Skeletal muscle satellite cell (primary cell): Measurements from ENCODE around the gene CCR1.
"Not testable (repeated sequence)": the region's sequence is repeated elsewhere in the genome, so short reads cannot be mapped to it uniquely, and the experiment has no call there.

Source experiments
- H3K27me3 ChIP-seq: 2 replicates; pipeline ENCODE4 v1.7.0; 2013; ENCODE audit warnings: low read length; ENCODE audit not compliant: control insufficient read depth, insufficient read depth
- H3K36me3 ChIP-seq: 2 replicates; pipeline ENCODE4 v1.7.0; 2013; ENCODE audit warnings: mild to moderate bottlenecking, control low read depth, low read length; ENCODE audit not compliant: insufficient read depth
- H3K4me1 ChIP-seq: 2 replicates; pipeline ENCODE4 v1.7.0; 2013; ENCODE audit warnings: low read length; ENCODE audit not compliant: control insufficient read depth, insufficient read depth
- H3K4me2 ChIP-seq: 2 replicates; pipeline ENCODE4 v1.7.0; 2013; ENCODE audit warnings: mild to moderate bottlenecking, low read length
- H3K4me3 ChIP-seq: 2 replicates; pipeline ENCODE4 v1.7.0; 2013; ENCODE audit warnings: low read length
- H3K9ac ChIP-seq: 2 replicates; pipeline ENCODE4 v1.7.0; 2013; ENCODE audit warnings: mild to moderate bottlenecking, low read depth, low read length, moderate library complexity
- H3K9me3 ChIP-seq: replicated peaks from 2 replicates; pipeline ENCODE4 v1.7.0; 2013; ENCODE audit warnings: mild to moderate bottlenecking, control low read depth, low read length

CCR1 gene

DNA sequence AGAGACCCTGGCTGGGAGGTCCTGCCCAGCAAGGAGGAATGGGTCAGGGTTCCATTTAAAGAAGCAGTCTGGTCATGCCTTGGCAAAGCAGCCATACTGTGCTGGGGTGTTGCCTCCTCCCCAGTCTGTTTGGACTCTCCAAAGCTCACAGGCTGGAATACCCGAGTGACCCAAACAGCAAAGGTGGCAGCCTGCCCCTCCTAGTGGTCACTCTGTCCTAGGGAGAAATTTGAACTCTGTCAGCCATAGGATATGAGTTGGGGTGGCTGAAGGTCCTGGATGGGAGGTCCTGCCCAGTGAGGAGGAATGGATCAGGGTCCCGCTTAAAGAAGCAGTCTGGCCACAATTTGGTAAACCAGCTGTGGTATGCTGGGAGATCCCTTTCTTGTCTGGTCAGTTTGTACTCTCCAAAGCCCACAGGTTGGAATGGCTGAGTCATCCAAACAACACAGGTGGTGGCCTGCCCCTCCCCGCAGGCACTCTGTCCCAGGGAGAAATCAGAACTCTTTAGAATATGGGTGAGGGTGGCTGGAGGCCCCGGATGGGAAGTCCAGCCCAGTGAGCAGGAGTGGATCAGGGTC lies 45.0 kb downstream of the CCR1 start:
- H3K9ac ChIP-seq, result no peak overlapping the region
- H3K4me3 ChIP-seq, result no peak overlapping the region
- H3K4me2 ChIP-seq, result no peak overlapping the region
- H3K4me1 ChIP-seq, result no peaks in the 10 kb centered on the region
- H3K36me3 ChIP-seq, result no peaks in the 10 kb centered on the region
- no peaks in the 10 kb centered on the region for H3K9me3 ChIP-seq
- H3K27me3 ChIP-seq, result peaks cover 13% of the 10 kb centered on the region

DNA sequence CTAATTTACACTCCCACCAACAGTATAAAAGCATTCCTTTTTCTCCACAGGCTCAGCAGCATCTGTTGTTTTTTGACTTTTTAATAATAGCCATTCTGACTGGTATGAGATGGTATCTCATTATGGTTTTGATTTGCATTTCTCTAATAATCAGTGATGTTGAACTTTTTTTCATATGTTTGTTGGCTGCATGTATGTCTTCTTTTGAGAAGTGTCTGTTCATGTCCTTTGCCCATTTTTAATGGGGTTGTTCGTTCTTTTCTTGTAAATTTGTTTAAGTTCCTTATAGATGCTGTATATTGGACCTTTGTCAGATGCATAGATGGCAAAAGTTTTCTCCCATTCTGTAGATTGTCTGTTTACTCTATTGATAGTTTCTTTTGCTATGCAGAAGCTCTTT lies 50.4 kb downstream of the CCR1 start:
- H3K4me3 ChIP-seq, H3K4me2 ChIP-seq, H3K27me3 ChIP-seq, H3K36me3 ChIP-seq, H3K4me1 ChIP-seq, H3K9ac ChIP-seq, H3K9me3 ChIP-seq: not testable (repeated sequence)

DNA sequence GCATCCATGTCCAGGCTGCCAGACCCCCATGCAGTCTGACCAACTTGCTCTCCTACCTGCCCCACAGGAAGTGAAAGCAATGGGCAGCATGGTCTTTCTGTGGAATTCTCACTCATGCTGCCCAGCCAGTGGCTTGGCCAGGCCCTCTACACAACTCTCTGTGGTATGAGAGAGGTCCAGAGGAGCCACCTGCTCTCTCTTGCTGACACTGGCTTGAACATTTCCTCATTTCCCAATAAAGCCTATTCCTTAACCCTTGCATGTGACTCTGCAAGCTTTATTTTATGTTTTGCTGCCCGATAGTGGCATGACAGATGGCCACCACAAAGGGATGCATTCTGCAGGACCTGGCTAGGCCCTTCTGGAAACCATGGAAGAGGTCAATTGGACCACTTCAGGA lies 53.8 kb downstream of the CCR1 start:
- no peaks in the 10 kb centered on the region for H3K9me3 ChIP-seq
- no peak overlapping the region for H3K4me3 ChIP-seq
- no peaks in the 10 kb centered on the region for H3K36me3 ChIP-seq

More for the DNA sequence above, 53.8 kb downstream of the CCR1 start:
- H3K9ac ChIP-seq, result no peak overlapping the region
- H3K4me1 ChIP-seq, result no peaks in the 10 kb centered on the region
- no peak overlapping the region for H3K4me2 ChIP-seq
- H3K27me3 ChIP-seq, result no peaks in the 10 kb centered on the region
